ENCODE results near the gene LDAF1. TPM values are rescaled to one million over a fixed set of nuclear protein-coding genes. Genes with fewer than 3 reads are reported as not detected.

The LDAF1 gene
- total RNA-seq, 2 experiments from 2014 or later: 5.9 to 7.3 TPM

DNA sequence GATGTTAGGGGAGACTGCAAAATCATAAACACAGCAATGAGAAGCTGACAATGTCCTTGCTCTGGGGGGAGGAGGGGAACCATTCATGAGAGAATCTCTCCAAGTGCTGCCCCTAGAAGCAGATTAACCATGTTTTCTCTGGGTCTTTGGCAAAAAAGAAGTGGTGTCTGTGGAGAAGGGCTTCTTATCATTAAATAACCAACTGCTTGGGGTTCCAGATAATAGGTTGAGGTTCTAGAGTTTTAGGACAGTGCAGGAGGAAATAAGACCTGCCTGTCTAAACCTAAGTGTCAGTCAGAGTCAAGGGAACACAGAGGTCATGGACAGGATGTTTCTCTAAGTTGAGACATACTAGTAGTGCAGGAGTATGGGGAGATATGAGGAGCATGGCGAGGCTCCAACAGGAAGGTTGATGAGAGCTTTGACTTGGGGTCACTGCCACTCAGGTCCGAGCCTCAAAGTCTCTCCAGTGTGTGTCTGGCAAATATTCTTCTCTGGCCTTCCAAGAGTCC lies 69.9 kb downstream of the LDAF1 start:
- H3K27ac Mint-ChIP-seq: no peak overlapping the region
- peaks cover 71% of the 10 kb centered on the region for H3K27me3 Mint-ChIP-seq
- no peak for DNase-seq
- no peaks in the 10 kb centered on the region for H3K36me3 Mint-ChIP-seq
- H3K4me3 Mint-ChIP-seq: no peak overlapping the region
- peaks cover 12% of the 10 kb centered on the region for H3K4me1 Mint-ChIP-seq
- no peaks in the 10 kb centered on the region for H3K9me3 Mint-ChIP-seq

Other genes with a start within 250 kb of the LDAF1 start
- not detected for gene DNAH3, start 7.8 kb upstream of the LDAF1 start, total RNA-seq
- gene ZP2, start 52.9 kb downstream of the LDAF1 start, total RNA-seq: not detected
- gene ANKS4B, start 75.0 kb downstream of the LDAF1 start, total RNA-seq: not detected
- not detected for gene CRYM, start 119.6 kb downstream of the LDAF1 start, total RNA-seq

Data from activated naive CD8-positive, alpha-beta T cell treated with anti-CD3 and anti-CD28 coated beads for 36 hours (primary cell).